Mammary epithelial cell (primary cell): ENCODE results near the gene COLEC12.

ENCODE experiments used
- EZH2 ChIP-seq: IDR thresholded peaks from 2 replicates; pipeline ENCODE4 v1.6.1; 2012; ENCODE audit warnings: low read length, inconsistent platforms, borderline replicate concordance
- TF ChIP-seq, protein P1 (sequence below), 2 donors: IDR thresholded peaks in 1 of 2; conservative IDR thresholded peaks in 1 of 2; 2 replicates each; pipeline ENCODE4 v1.5.1; 2011 to 2012; ENCODE audit warnings: inconsistent platforms in 2 of 2, low read length in 2 of 2, mild to moderate bottlenecking in 2 of 2, control low read depth in 1 of 2, low read depth in 1 of 2; ENCODE audit not compliant: insufficient read depth in 1 of 2; ENCODE audit errors: extremely low read depth in 1 of 2

DNA sequence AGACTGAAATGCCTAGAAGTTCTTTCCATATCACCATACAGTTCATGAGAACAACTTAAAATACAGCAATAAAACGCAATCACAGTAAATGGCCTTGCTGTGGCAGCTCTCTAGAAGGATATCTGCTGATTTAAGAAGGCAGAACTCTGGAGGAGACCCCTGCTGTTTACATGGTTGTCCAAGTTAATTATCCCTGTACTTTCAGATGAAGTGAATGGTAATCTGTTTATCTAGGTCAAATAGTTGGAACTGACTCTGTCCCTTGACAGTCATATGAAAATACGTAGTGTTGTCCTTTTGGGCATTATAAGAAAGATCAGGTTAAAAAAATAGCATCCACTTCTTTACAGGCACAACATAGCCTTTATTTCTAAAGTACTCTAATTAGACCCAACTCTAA lies 115.6 kb downstream of the COLEC12 start:
- TF ChIP-seq, protein P1, sequence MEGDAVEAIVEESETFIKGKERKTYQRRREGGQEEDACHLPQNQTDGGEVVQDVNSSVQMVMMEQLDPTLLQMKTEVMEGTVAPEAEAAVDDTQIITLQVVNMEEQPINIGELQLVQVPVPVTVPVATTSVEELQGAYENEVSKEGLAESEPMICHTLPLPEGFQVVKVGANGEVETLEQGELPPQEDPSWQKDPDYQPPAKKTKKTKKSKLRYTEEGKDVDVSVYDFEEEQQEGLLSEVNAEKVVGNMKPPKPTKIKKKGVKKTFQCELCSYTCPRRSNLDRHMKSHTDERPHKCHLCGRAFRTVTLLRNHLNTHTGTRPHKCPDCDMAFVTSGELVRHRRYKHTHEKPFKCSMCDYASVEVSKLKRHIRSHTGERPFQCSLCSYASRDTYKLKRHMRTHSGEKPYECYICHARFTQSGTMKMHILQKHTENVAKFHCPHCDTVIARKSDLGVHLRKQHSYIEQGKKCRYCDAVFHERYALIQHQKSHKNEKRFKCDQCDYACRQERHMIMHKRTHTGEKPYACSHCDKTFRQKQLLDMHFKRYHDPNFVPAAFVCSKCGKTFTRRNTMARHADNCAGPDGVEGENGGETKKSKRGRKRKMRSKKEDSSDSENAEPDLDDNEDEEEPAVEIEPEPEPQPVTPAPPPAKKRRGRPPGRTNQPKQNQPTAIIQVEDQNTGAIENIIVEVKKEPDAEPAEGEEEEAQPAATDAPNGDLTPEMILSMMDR (conservative IDR thresholded peaks at IDR 0.05 in 1 of 2, IDR thresholded peaks at IDR 0.05 in 1 of 2; ENCODE audit: extremely low read depth in 1 of 2, insufficient read depth in 1 of 2, low read depth in 1 of 2, low read length in 2 of 2) = no peak
- TF ChIP-seq EZH2 = no peak
